Measurements from ENCODE around the gene FLT1. TPM values are rescaled to one million over a fixed set of nuclear protein-coding genes. Genes with fewer than 3 reads are reported as not detected.

The FLT1 gene
- total RNA-seq, 1 donor from 2014 or later: 0.60 TPM

DNA sequence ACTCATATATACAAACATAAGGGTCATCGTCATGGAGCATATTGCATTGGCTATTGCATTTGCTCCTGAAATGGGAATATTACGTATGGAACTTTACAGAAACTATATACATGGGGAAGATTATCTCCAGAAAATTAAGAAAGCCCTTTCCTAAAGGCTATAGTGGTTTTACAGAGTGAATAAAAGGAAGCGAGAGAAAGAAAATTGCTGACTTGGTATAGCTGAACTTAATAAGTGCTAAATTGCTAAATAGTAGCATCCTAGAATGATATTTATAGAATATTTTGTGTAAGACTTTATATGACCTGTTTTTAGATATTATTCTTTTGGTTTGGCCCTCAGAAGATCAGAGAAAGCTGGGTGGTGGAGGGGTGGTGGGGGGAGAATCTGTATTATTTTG lies 114.6 kb downstream of the FLT1 start:
- Mint-ChIP-seq H3K36me3 (ENCODE audit: low read depth) (peaks cover 1% of the 10 kb centered on the region), H3K27ac (ENCODE audit: unreplicated experiment) (no peak overlapping the region), H3K4me1 (ENCODE audit: low read depth) (peaks cover 3% of the 10 kb centered on the region), H3K4me3 (ENCODE audit: unreplicated experiment) (no peak overlapping the region), H3K9me3 (ENCODE audit: low read depth) (no peaks in the 10 kb centered on the region), H3K27me3 (ENCODE audit: low read depth) (no peaks in the 10 kb centered on the region)
- no peak for DNase-seq (ENCODE audit: low spot score)
- TF ChIP-seq CTCF (IDR thresholded peaks at IDR 0.05): no peak

GRCh38 chr13:28379371-28380083 lies 115.4 kb downstream of the FLT1 start:
- no peak for DNase-seq (ENCODE audit: low spot score)
- no peaks in the 10 kb centered on the region for H3K36me3 Mint-ChIP-seq (ENCODE audit: low read depth)
- no peak overlapping the region for H3K4me3 Mint-ChIP-seq (ENCODE audit: unreplicated experiment)
- H3K27me3 Mint-ChIP-seq (ENCODE audit: low read depth): no peaks in the 10 kb centered on the region
- H3K27ac Mint-ChIP-seq (ENCODE audit: unreplicated experiment): no peak overlapping the region
- H3K9me3 Mint-ChIP-seq (ENCODE audit: low read depth): no peaks in the 10 kb centered on the region
- no peak for TF ChIP-seq CTCF (IDR thresholded peaks at IDR 0.05)
- H3K4me1 Mint-ChIP-seq (ENCODE audit: low read depth): peaks cover 3% of the 10 kb centered on the region

GRCh38 chr13:28376604-28377003 lies 118.3 kb downstream of the FLT1 start:
- H3K27ac Mint-ChIP-seq (ENCODE audit: unreplicated experiment): no peak overlapping the region
- H3K36me3 Mint-ChIP-seq (ENCODE audit: low read depth): no peaks in the 10 kb centered on the region
- no peak for TF ChIP-seq CTCF (IDR thresholded peaks at IDR 0.05)
- H3K9me3 Mint-ChIP-seq (ENCODE audit: low read depth): no peaks in the 10 kb centered on the region
- DNase-seq (ENCODE audit: low spot score): no peak
- H3K27me3 Mint-ChIP-seq (ENCODE audit: low read depth): no peaks in the 10 kb centered on the region
- no peak overlapping the region for H3K4me3 Mint-ChIP-seq (ENCODE audit: unreplicated experiment)
- H3K4me1 Mint-ChIP-seq (ENCODE audit: low read depth): peaks cover 3% of the 10 kb centered on the region

GRCh38 chr13:28375250-28375930 lies 119.5 kb downstream of the FLT1 start:
- no peaks in the 10 kb centered on the region for H3K9me3 Mint-ChIP-seq (ENCODE audit: low read depth)
- H3K4me1 Mint-ChIP-seq (ENCODE audit: low read depth): peaks cover 3% of the 10 kb centered on the region
- no peaks in the 10 kb centered on the region for H3K27me3 Mint-ChIP-seq (ENCODE audit: low read depth)
- no peak for TF ChIP-seq CTCF (IDR thresholded peaks at IDR 0.05)
- H3K4me3 Mint-ChIP-seq (ENCODE audit: unreplicated experiment): no peak overlapping the region
- no peaks in the 10 kb centered on the region for H3K36me3 Mint-ChIP-seq (ENCODE audit: low read depth)
- DNase-seq (ENCODE audit: low spot score): no peak
- no peak overlapping the region for H3K27ac Mint-ChIP-seq (ENCODE audit: unreplicated experiment)

DNA sequence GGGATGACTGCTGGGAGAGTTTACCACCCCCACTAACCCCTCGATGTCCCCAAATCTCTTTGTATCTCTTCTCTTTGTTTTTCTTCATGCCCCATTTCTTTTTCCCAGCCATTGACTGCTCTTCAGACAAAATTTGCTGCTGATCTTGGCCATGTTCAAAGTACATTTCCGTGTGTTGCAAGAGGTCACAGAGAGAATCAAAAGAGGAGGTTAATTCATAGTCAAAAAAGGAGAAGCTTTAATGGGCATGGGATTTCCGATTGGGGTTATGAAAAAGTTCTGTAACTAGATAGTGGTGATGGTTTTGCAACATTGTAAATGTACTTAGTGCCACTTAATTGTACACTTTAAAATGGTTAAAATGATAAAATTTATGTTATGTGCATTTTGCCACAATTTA lies 121.1 kb downstream of the FLT1 start:
- TF ChIP-seq CTCF (IDR thresholded peaks at IDR 0.05): no peak
- Mint-ChIP-seq H3K27me3 (ENCODE audit: low read depth) (no peaks in the 10 kb centered on the region), H3K36me3 (ENCODE audit: low read depth) (no peaks in the 10 kb centered on the region), H3K27ac (ENCODE audit: unreplicated experiment) (no peak overlapping the region), H3K4me1 (ENCODE audit: low read depth) (peaks cover 3% of the 10 kb centered on the region), H3K9me3 (ENCODE audit: low read depth) (no peaks in the 10 kb centered on the region), H3K4me3 (ENCODE audit: unreplicated experiment) (no peak overlapping the region)
- DNase-seq (ENCODE audit: low spot score): no peak

Measured in chondrocyte (in vitro differentiated cells).